Tibial artery (tissue), 4 donors: ENCODE results near the gene PPARG.
"Not testable (repeated sequence)": the region's sequence is repeated elsewhere in the genome, so short reads cannot be mapped to it uniquely, and the experiment has no call there.

Source experiments
- DNase-seq, 2 donors: peaks; one replicate each; pipeline ENCODE4 v3.0.0-alpha.2; 2019
- H3K27ac ChIP-seq, 2 donors: fragments of 200-600 bp; sonication (generic) in 1 of 2; 1 replicate in 1 of 2; 2 replicates in 1 of 2; pipeline ENCODE4 v1.5.1; 2018 to 2019; ENCODE audit warnings: mild to moderate bottlenecking in 1 of 2
- H3K27me3 ChIP-seq, 2 donors: fragments of 200-600 bp; sonication (generic) in 1 of 2; one replicate each; pipeline versions ENCODE4 v1.5.1 to v1.6.0; 2016 to 2019
- H3K36me3 ChIP-seq, 3 donors: fragments of 200-600 bp; sonication (generic) in 2 of 3; one replicate each; pipeline ENCODE4 v1.5.1; 2016 to 2019; ENCODE audit warnings: mild to moderate bottlenecking in 2 of 3
- H3K4me1 ChIP-seq, 4 donors: fragments of 200-600 bp; sonication (generic) in 2 of 4; 1 replicate in 3 of 4; 2 replicates in 1 of 4; pipeline ENCODE4 v1.5.1; 2016 to 2019
- H3K4me3 ChIP-seq, 2 donors: fragments of 200-600 bp; sonication (generic) in 1 of 2; 1 replicate in 1 of 2; 2 replicates in 1 of 2; pipeline ENCODE4 v1.5.1; 2018 to 2019; ENCODE audit warnings: mild to moderate bottlenecking in 2 of 2
- H3K9me3 ChIP-seq, 3 donors: fragments of 200-600 bp; sonication (generic) in 1 of 3; one replicate each; pipeline ENCODE4 v1.5.1; 2016 to 2019
- intact Hi-C: fragments of 100-400 bp; cut with DNase I; formaldehyde crosslinking; loops from one replicate; pipeline ENCODE4 v1.15.0; 2023; ENCODE audit warnings: low total_unique reads
- TF ChIP-seq, protein P1 (sequence below), 2 experiments: fragments of 200-600 bp in 1 of 2; fragments of 450-650 bp in 1 of 2; IDR thresholded peaks; one replicate each; pipeline ENCODE4 v1.5.1; 2017 to 2019; ENCODE audit warnings: antibody characterized with exemption in 2 of 2, mild to moderate bottlenecking in 1 of 2, moderate library complexity in 1 of 2

The PPARG gene

DNA sequence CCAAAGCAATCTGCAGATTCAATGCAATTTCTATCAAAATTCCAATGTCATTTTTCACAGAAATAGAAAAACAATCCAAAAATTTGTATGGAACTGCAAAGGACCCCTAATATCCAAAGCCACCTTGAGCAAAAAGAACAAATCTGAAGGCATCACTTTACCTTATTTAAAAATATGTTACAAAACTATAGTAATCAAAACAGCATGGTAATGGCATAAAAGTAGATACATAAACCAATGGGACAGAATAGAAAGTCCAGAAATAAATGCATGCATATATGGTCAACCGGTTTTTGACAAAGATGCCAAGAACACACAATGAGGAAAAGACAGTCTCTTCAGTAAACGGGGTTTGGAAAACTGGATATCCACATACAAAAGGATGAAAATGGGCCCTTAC, 39.4 kb upstream of the PPARG start:
- no peaks in the 10 kb centered on the region for H3K36me3 ChIP-seq
- H3K9me3 ChIP-seq = peaks cover 0 to 13% (median 0%) of the 10 kb centered on the region in 3 donors
- peaks cover 0 to 3% of the 10 kb centered on the region in 2 donors for H3K27me3 ChIP-seq
- no peaks in the 10 kb centered on the region for H3K4me1 ChIP-seq
- TF ChIP-seq, protein P1, sequence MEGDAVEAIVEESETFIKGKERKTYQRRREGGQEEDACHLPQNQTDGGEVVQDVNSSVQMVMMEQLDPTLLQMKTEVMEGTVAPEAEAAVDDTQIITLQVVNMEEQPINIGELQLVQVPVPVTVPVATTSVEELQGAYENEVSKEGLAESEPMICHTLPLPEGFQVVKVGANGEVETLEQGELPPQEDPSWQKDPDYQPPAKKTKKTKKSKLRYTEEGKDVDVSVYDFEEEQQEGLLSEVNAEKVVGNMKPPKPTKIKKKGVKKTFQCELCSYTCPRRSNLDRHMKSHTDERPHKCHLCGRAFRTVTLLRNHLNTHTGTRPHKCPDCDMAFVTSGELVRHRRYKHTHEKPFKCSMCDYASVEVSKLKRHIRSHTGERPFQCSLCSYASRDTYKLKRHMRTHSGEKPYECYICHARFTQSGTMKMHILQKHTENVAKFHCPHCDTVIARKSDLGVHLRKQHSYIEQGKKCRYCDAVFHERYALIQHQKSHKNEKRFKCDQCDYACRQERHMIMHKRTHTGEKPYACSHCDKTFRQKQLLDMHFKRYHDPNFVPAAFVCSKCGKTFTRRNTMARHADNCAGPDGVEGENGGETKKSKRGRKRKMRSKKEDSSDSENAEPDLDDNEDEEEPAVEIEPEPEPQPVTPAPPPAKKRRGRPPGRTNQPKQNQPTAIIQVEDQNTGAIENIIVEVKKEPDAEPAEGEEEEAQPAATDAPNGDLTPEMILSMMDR (IDR thresholded peaks at IDR 0.05) = no peak
- no peak for DNase-seq
- intact Hi-C loops = no loop called here
- H3K4me3 ChIP-seq = no peak overlapping the region
- H3K27ac ChIP-seq = no peak overlapping the region

- H3K36me3 ChIP-seq = no peaks in the 10 kb centered on the region
- no peak for DNase-seq
- no peaks in the 10 kb centered on the region for H3K27me3 ChIP-seq
- H3K27ac ChIP-seq = no peak overlapping the region
- TF ChIP-seq, protein P1 (IDR thresholded peaks at IDR 0.05) = no peak
- no peak overlapping the region for H3K4me3 ChIP-seq
- intact Hi-C loops = no loop called here
- no peaks in the 10 kb centered on the region for H3K4me1 ChIP-seq
- H3K9me3 ChIP-seq = peaks cover 0 to 13% (median 0%) of the 10 kb centered on the region in 3 donors
Observed at GRCh38 chr3:12252889-12253288, 36.0 kb upstream of the PPARG start.

DNA sequence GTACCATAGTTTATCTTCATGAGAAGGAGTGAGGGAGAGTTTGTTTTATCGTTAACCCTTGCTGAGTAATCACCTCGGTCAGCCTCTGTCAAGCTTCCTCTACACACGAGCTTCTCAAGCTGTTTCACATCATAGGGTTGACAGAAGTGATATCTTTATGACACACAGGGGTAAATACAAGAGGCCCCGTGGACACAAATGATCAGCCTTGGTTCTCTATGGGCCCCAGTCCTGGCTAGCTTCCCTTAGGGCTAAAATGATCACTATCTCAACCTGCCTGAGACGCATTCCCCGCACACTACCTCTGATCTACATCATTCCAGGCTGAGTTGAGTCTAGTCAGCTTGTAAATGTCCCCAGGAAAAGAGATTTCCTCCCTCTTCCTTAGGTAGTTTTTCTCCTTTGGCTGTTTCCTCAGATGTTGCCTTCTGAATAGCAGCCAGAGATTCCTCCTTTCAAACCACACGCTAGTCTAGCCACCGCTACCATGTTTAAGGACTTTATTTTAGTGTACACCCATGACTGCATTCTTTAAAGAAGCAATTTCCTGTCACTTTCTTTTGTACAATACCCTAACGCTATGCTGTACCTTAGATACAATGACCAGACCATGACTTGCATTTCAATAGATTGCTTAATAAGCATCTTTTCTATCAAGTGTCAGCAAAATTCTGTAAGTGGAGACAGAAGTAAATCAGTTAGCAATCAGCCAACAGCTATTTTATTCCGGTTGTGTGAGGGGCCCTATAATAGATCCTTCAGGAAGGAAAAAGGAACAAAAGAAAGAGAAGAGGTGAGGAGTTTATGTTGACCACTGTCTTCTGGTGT, 35.1 kb upstream of the PPARG start:
- no peak overlapping the region for H3K27ac ChIP-seq
- H3K27me3 ChIP-seq = no peaks in the 10 kb centered on the region
- no peak overlapping the region for H3K4me3 ChIP-seq
- no peaks in the 10 kb centered on the region for H3K4me1 ChIP-seq
- peaks cover 0 to 13% (median 0%) of the 10 kb centered on the region in 3 donors for H3K9me3 ChIP-seq
- TF ChIP-seq, protein P1 (IDR thresholded peaks at IDR 0.05) = no peak
- no peak for DNase-seq
- H3K36me3 ChIP-seq = no peaks in the 10 kb centered on the region
- intact Hi-C loops = no loop called here

DNA sequence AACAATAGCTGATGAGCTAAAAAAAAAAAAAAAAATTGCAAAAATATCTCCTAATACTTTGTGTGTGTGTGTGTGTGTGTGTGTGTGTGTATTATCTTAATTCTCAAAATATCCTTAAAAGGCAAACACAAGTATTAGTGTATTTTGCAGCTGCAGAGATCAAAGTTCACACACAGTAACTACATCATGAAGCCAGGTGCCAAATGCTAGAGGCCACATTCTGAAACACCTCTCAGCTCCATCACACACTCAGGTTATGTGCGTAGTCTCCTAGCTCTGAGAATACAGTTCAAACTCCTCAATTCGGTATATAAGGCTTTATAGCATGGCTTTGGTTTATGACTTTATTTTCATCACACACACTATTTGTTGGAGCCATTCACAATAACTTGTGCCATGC, 33.5 kb upstream of the PPARG start:
- no peaks in the 10 kb centered on the region for H3K4me1 ChIP-seq
- intact Hi-C loops = no loop called here
- TF ChIP-seq, protein P1 (IDR thresholded peaks at IDR 0.05) = no peak
- no peak overlapping the region for H3K27ac ChIP-seq
- no peaks in the 10 kb centered on the region for H3K9me3 ChIP-seq
- no peak overlapping the region for H3K4me3 ChIP-seq
- no peaks in the 10 kb centered on the region for H3K27me3 ChIP-seq
- no peaks in the 10 kb centered on the region for H3K36me3 ChIP-seq
- DNase-seq = no peak

DNA sequence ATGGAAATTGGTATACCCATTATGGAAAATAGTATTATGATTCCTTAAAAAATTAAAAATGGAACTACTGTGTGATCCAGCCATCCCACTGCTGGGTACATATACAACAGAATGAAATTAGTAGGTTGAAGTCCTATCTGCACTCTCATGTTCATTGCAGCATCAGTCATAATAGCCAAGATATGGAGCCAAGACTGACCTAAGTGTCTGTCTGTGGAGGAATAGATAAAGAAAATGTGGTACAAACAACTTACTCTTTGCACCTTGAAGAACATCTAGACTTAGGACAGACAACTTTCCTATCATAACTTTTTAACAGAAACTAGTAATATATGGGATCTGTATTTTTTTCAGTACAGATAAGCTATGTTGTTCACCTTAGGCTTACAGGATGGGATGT, 30.0 kb upstream of the PPARG start:
- Histone ChIP-seq H3K9me3 (no peaks in the 10 kb centered on the region), H3K27me3 (no peaks in the 10 kb centered on the region), H3K4me1 (no peaks in the 10 kb centered on the region), H3K27ac (no peak overlapping the region), H3K4me3 (no peak overlapping the region), H3K36me3 (no peaks in the 10 kb centered on the region)
- TF ChIP-seq, protein P1 (IDR thresholded peaks at IDR 0.05) = no peak
- no peak for DNase-seq
- intact Hi-C loops = no loop called here

GRCh38 chr3:12262173-12262572, 26.7 kb upstream of the PPARG start:
- H3K36me3 ChIP-seq, H3K9me3 ChIP-seq, H3K4me1 ChIP-seq, intact Hi-C loops, DNase-seq, H3K4me3 ChIP-seq, H3K27ac ChIP-seq, H3K27me3 ChIP-seq: not testable (repeated sequence)
